PC-3 (cell line): ENCODE results near the gene ENO3.

Experiments
- CTCF ChIP-seq: fragments of 300-600 bp; sonication (generic); conservative IDR thresholded peaks from 2 replicates; pipeline ENCODE4 v1.5.1; 2017; ENCODE audit warnings: antibody characterized with exemption, low read depth, mild to moderate bottlenecking, low read length
- EZH2 ChIP-seq: fragments of 300-600 bp; sonication (generic); IDR thresholded peaks from one replicate; pipeline ENCODE4 v1.6.1; 2017; ENCODE audit warnings: antibody characterized with exemption, mild to moderate bottlenecking, low read length; ENCODE audit not compliant: unreplicated experiment

DNA sequence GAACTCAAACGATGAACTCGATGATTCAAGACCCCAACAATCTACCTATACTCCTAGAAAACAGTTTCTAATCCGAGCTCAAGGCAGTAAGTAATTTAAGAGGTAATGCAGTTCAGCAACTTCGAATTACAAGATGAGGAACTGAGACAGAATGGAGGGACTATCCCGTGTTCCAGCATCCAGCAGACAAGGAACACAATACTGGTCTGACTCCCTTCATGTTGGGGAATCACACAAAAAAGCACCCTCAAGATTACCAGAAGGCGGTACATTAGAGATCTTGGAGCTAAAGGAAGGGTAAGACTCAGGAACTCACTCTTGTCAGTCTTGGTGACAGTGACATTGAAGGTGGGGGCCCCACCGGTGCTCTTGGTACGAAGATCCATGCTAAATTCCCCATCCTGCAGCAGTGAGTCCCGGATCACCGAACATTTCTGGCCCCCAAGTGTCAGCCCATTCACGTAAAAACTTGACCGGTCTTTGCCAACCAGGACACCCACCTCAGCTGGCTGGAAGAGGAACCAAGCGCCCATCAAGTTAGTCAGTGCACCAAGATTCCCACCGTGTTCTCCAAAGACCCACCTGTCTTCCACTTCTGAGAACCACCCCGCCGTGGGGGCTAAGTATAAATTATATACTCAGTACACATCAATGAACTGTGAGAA, 4.5 kb upstream of the ENO3 start:
- no peak for TF ChIP-seq CTCF
- TF ChIP-seq EZH2: no peak
